OCI-LY1 (cell line): Measurements from ENCODE around the gene DCST2.

ENCODE experiments used
- H2AFZ ChIP-seq: fragments of 200-600 bp; sonication (generic), shearing (Covaris generic); 2 replicates; pipeline ENCODE4 v1.6.0; 2014; ENCODE audit warnings: antibody characterized with exemption, mild to moderate bottlenecking, low read length
- H3F3A ChIP-seq: fragments of 200-600 bp; sonication (generic), shearing (Covaris generic); 2 replicates; pipeline ENCODE4 v1.6.0; 2014; ENCODE audit warnings: mild to moderate bottlenecking, antibody characterized with exemption, low read length, moderate library complexity; ENCODE audit not compliant: insufficient read depth
- H3K27ac ChIP-seq: fragments of 200-600 bp; sonication (generic); 2 replicates; pipeline ENCODE4 v1.5.1; 2014; ENCODE audit warnings: low read length, mixed run types, mild to moderate bottlenecking, low read depth; ENCODE audit not compliant: poor library complexity, severe bottlenecking
- H3K27me3 ChIP-seq: fragments of 200-600 bp; sonication (generic); 2 replicates; pipeline ENCODE4 v1.6.0; 2014; ENCODE audit warnings: antibody characterized with exemption, mild to moderate bottlenecking, low read length, moderate library complexity; ENCODE audit not compliant: insufficient read depth
- H3K36me3 ChIP-seq: fragments of 200-600 bp; sonication (generic); 2 replicates; pipeline ENCODE4 v1.6.1; 2014; ENCODE audit warnings: mild to moderate bottlenecking, antibody characterized with exemption, low read length, moderate library complexity, mixed read lengths; ENCODE audit not compliant: insufficient read depth
- H3K4me1 ChIP-seq: fragments of 200-600 bp; sonication (generic); 2 replicates; pipeline ENCODE4 v1.5.1; 2014; ENCODE audit warnings: mild to moderate bottlenecking, low read length, moderate library complexity; ENCODE audit not compliant: insufficient read depth, severe bottlenecking
- H3K4me2 ChIP-seq: fragments of 200-600 bp; sonication (generic), shearing (Covaris generic); 2 replicates; pipeline ENCODE4 v1.6.1; 2014; ENCODE audit warnings: low read length
- H3K4me3 ChIP-seq: fragments of 200-600 bp; sonication (generic); 2 replicates; pipeline ENCODE4 v1.5.1; 2014; ENCODE audit warnings: low read length, low read depth, mild to moderate bottlenecking, mixed read lengths; ENCODE audit not compliant: poor library complexity, severe bottlenecking
- H3K79me2 ChIP-seq: fragments of 200-600 bp; shearing (Covaris generic); 2 replicates; pipeline ENCODE4 v1.6.1; 2016; ENCODE audit warnings: mixed run types, low read length, mixed read lengths; ENCODE audit not compliant: insufficient read depth
- H3K9ac ChIP-seq: fragments of 200-600 bp; sonication (generic), shearing (Covaris generic); 2 replicates; pipeline ENCODE4 v1.6.1; 2014; ENCODE audit warnings: mild to moderate bottlenecking, low read length, mixed read lengths
- H3K9me2 ChIP-seq: fragments of 200-600 bp; sonication (generic), shearing (Covaris generic); 2 replicates; pipeline ENCODE4 v1.6.1; 2014; ENCODE audit warnings: low read depth, mild to moderate bottlenecking, low read length, mixed read lengths
- H3K9me3 ChIP-seq: fragments of 200-600 bp; shearing (Covaris generic); 2 replicates; pipeline ENCODE4 v1.6.1; 2014; ENCODE audit warnings: low read length, mixed read lengths
- H4K20me1 ChIP-seq: fragments of 200-600 bp; sonication (generic), shearing (Covaris generic); 2 replicates; pipeline ENCODE4 v1.6.0; 2016; ENCODE audit warnings: mild to moderate bottlenecking, low read length; ENCODE audit not compliant: insufficient read depth
- EZH2 ChIP-seq: fragments of 200-600 bp; sonication (generic), shearing (Covaris generic); IDR thresholded peaks from 2 replicates; pipeline ENCODE4 v1.8.0; 2017; ENCODE audit warnings: borderline replicate concordance, mixed run types, mild to moderate bottlenecking, antibody characterized with exemption, low read length, moderate library complexity, mixed read lengths
- TF ChIP-seq, protein P1 (sequence below): fragments of 200-600 bp; sonication (generic), shearing (Covaris generic); IDR thresholded peaks from 2 replicates; pipeline ENCODE4 v1.5.1; 2017; ENCODE audit warnings: mild to moderate bottlenecking, antibody characterized with exemption, low read length, moderate library complexity, mixed read lengths

The DCST2 gene

DNA sequence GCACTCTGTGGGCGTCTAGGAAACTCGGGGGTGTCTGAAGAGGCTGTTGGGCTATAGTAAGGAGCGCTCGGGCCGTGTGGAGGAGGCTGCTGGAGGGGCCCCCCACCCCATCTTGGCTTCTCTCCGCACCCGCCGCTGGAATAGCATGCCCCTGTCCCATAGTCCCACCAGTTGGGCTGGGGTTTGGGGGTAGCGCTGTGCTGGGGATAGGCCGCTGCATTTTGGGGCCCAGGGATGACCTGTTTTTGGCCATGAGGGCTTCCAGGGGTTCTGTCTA lies 45.6 kb upstream of the DCST2 start:
- H2AFZ ChIP-seq = no peak overlapping the region
- H3K79me2 ChIP-seq = no peaks in the 10 kb centered on the region
- H3K27ac ChIP-seq = no peak overlapping the region
- peak overlapping the region; percentile 10; the same call in 1 of the 2 replicates for H3K9ac ChIP-seq
- no peak for TF ChIP-seq EZH2
- TF ChIP-seq, protein P1, sequence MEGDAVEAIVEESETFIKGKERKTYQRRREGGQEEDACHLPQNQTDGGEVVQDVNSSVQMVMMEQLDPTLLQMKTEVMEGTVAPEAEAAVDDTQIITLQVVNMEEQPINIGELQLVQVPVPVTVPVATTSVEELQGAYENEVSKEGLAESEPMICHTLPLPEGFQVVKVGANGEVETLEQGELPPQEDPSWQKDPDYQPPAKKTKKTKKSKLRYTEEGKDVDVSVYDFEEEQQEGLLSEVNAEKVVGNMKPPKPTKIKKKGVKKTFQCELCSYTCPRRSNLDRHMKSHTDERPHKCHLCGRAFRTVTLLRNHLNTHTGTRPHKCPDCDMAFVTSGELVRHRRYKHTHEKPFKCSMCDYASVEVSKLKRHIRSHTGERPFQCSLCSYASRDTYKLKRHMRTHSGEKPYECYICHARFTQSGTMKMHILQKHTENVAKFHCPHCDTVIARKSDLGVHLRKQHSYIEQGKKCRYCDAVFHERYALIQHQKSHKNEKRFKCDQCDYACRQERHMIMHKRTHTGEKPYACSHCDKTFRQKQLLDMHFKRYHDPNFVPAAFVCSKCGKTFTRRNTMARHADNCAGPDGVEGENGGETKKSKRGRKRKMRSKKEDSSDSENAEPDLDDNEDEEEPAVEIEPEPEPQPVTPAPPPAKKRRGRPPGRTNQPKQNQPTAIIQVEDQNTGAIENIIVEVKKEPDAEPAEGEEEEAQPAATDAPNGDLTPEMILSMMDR = no peak
- H3K36me3 ChIP-seq = no peaks in the 10 kb centered on the region
- peaks cover 46% of the 10 kb centered on the region for H3K4me1 ChIP-seq
- H3F3A ChIP-seq = no peaks in the 10 kb centered on the region
- no peaks in the 10 kb centered on the region for H3K9me2 ChIP-seq
- no peaks in the 10 kb centered on the region for H4K20me1 ChIP-seq
- H3K9me3 ChIP-seq = no peaks in the 10 kb centered on the region
- H3K4me3 ChIP-seq = peak overlapping the region; percentile 52
- H3K27me3 ChIP-seq = peaks cover 6% of the 10 kb centered on the region; the same call in 1 of the 2 replicates
- peak overlapping the region; percentile 59 for H3K4me2 ChIP-seq

DNA sequence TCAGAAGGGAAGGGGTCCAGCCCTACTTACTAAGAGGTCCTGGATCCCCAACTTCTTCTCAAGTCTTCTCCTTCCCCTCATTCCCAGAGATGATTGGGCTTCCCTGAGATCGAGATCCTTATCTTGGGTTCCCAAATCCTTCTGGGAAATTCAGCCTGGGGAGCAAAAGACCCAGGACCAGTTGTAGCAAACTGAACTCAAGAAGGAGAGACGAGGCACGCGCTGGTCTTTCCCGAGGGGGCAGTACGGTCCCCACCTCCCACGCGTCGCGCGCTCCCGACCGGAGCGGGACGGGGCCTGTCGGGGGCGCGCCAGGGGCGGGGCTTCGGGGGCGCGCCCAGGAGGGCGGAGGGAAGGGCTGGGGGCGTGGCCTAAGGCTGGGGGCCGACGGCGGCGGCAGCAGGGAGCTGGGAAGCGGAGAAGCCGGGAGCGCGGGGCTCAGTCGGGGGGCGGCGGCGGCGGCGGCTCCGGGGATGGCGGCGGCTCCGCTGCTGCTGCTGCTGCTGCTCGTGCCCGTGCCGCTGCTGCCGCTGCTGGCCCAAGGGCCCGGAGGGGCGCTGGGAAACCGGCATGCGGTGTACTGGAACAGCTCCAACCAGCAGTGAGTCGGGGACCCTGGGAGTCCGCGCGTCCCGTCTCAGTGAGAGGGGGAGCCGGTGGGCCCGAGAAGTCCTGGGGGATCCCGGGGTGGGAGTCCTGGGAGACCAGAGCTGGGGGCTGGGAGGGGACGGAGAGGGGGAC lies 45.1 kb upstream of the DCST2 start, which contains the start of gene EFNA3:
Gene EFNA3, plus strand, starts transcription at position 369 of the 741 bp plus-strand sequence. Its CDS starts 105 bp downstream, at position 474.
- 0 out of 2 replicates have a peak, but pooled peaks have one; percentile 35 for TF ChIP-seq EZH2
- TF ChIP-seq, protein P1 = no peak
- H3K27me3 ChIP-seq = peaks cover 6% of the 10 kb centered on the region; the same call in 1 of the 2 replicates
- peak within 1 kb of the TSS; percentile 52 for H3K4me3 ChIP-seq
- H3K79me2 ChIP-seq = no peaks in the 10 kb centered on the region
- no peaks in the 10 kb centered on the region for H3K9me2 ChIP-seq
- H3K4me1 ChIP-seq = peaks cover 43% of the 10 kb centered on the region
- H3K27ac ChIP-seq = no peak within 1 kb of the TSS
- H3K9me3 ChIP-seq = no peaks in the 10 kb centered on the region
- H3F3A ChIP-seq = no peaks in the 10 kb centered on the region
- peak within 1 kb of the TSS; percentile 59 for H3K4me2 ChIP-seq
- H2AFZ ChIP-seq = no peak within 1 kb of the TSS
- H3K36me3 ChIP-seq = no peaks in the 10 kb centered on the region
- H4K20me1 ChIP-seq = no peaks in the 10 kb centered on the region
- H3K9ac ChIP-seq = peak within 1 kb of the TSS; percentile 10; the same call in 1 of the 2 replicates

DNA sequence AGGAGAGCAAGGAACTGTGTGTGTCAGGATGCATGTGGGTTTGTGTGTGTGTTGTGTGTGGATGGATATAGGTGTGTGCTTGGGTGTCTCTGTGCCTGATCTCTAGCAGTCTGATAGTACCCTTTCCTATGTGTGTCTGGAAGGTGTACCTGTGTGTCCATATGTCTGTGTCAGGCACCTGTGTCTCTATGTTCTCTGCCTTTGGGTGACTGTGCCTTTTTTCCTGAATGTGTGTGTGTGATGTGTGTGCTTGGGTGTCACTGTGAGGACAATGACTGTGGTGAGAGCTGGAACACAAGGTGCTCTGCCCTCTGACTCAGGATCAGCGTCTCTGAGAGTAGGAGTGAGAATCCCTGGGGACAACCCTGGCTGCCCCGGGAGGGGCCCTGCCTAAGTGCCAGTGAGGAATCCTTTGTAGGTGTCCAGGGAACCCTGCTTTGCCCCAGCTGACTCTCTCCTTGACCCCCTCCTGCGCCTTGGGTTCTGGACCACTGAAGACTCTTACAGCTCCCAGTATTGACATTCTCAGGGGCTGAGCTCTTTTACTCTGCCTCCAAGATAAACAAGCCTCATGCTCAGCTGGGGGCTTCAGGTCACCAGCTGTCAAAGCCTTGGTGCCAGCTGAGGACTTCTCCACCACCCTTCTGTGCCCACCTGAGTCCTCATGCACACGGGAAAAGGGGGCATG lies 44.3 kb upstream of the DCST2 start:
- H3K4me3 ChIP-seq = no peak overlapping the region
- H3K79me2 ChIP-seq = no peaks in the 10 kb centered on the region
- TF ChIP-seq, protein P1 = no peak
- TF ChIP-seq EZH2 = no peak
- H3K27ac ChIP-seq = no peak overlapping the region
- H3K9me2 ChIP-seq = no peaks in the 10 kb centered on the region
- no peaks in the 10 kb centered on the region for H3K36me3 ChIP-seq
- no peaks in the 10 kb centered on the region for H3K9me3 ChIP-seq
- H2AFZ ChIP-seq = no peak overlapping the region
- peaks cover 41% of the 10 kb centered on the region for H3K4me1 ChIP-seq
- H3F3A ChIP-seq = no peaks in the 10 kb centered on the region
- H3K4me2 ChIP-seq = no peak overlapping the region
- no peaks in the 10 kb centered on the region for H4K20me1 ChIP-seq
- H3K27me3 ChIP-seq = peaks cover 6% of the 10 kb centered on the region; the same call in 1 of the 2 replicates
- H3K9ac ChIP-seq = no peak overlapping the region
